ENCODE data around the gene PSMB5.

DNA sequence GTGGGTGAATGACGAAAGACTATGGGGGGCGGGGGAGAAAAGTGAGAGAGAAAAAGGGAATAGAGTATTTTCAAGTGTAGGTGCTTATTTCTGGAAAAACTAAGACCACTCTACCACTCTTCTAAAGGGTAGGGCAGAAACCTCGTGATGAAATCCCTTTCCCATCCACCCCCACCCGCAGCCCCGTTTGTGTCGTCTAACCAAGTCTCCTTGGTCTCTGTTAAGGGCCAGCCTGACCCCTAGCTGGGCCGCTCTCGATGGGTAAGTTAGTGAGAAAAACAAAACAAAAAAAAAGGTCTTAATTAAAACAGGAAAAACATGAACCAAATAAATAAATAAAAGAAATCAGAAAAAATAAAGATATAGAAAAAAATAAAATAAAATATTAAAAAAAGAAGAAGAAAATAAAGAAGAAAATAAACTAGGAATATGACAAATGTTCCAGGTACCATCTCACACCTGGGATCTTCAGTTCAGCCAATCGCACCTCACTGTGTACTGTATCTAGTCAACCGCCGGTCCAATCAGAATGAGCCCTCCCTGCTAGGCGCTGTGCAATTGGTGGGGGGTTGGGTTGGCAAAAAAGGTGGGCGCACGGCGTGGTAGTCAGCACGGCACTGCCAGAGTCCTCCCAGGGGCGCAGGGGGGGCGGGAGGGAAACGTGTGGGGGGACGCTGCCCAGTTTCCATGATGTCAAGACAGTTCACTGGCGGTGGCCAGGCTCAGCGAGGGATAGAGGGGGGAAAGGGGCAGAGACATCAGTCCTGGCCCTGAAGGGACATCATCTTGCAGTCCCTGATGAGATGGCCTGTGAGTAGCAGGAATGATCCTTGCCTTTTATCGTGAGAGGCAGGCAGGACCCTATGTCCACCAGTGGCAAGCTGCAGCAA, 32.4 kb upstream of the PSMB5 start:
- TF ChIP-seq SP2 (CRISPR knock-in tag; IDR thresholded peaks at IDR 0.05) (no peak), TCF7L2 (IDR thresholded peaks at IDR 0.05; ENCODE audit: low read depth, low read length) (no peak), ZNF660 (CRISPR knock-in tag; IDR thresholded peaks at IDR 0.05; ENCODE audit: borderline replicate concordance, low read depth) (no peak), FOSL2 (CRISPR knock-in tag; IDR thresholded peaks at IDR 0.05) (no peak), HDAC6 (IDR thresholded peaks at IDR 0.05; ENCODE audit: low read depth, low read length) (no peak), POLR2A (IDR thresholded peaks at IDR 0.05; ENCODE audit: insufficient read depth in 1 of 2, low read depth in 2 of 2, low read length in 2 of 2) (no peak), ZBTB8A (CRISPR knock-in tag; IDR thresholded peaks at IDR 0.05; ENCODE audit: borderline replicate concordance, low read depth) (no peak), REST (IDR thresholded peaks at IDR 0.05; ENCODE audit: borderline replicate concordance in 1 of 2, low read depth in 1 of 2, low read length in 2 of 2) (no peak), XRCC5 (optimal IDR thresholded peaks at IDR 0.05; ENCODE audit: low read length) (no peak)
- TF ChIP-seq, protein P1, sequence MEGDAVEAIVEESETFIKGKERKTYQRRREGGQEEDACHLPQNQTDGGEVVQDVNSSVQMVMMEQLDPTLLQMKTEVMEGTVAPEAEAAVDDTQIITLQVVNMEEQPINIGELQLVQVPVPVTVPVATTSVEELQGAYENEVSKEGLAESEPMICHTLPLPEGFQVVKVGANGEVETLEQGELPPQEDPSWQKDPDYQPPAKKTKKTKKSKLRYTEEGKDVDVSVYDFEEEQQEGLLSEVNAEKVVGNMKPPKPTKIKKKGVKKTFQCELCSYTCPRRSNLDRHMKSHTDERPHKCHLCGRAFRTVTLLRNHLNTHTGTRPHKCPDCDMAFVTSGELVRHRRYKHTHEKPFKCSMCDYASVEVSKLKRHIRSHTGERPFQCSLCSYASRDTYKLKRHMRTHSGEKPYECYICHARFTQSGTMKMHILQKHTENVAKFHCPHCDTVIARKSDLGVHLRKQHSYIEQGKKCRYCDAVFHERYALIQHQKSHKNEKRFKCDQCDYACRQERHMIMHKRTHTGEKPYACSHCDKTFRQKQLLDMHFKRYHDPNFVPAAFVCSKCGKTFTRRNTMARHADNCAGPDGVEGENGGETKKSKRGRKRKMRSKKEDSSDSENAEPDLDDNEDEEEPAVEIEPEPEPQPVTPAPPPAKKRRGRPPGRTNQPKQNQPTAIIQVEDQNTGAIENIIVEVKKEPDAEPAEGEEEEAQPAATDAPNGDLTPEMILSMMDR (CRISPR knock-in tag; IDR thresholded peaks at IDR 0.05), result no peak
